Stimulated activated CD4-positive, alpha-beta T cell treated with anti-CD3 and anti-CD28 coated beads, TNF-alpha, amount 100 ng/mL, for 1 hour (primary cell): ENCODE data around the gene GABRE.

Source experiments
- DNase-seq, 3 donors: peaks; one replicate each; pipeline ENCODE4 v3.0.0-alpha.2; 2020; ENCODE audit warnings: low read depth in 3 of 3, low spot score in 1 of 3

Gene GABRE, protein sequence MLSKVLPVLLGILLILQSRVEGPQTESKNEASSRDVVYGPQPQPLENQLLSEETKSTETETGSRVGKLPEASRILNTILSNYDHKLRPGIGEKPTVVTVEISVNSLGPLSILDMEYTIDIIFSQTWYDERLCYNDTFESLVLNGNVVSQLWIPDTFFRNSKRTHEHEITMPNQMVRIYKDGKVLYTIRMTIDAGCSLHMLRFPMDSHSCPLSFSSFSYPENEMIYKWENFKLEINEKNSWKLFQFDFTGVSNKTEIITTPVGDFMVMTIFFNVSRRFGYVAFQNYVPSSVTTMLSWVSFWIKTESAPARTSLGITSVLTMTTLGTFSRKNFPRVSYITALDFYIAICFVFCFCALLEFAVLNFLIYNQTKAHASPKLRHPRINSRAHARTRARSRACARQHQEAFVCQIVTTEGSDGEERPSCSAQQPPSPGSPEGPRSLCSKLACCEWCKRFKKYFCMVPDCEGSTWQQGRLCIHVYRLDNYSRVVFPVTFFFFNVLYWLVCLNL

DNA sequence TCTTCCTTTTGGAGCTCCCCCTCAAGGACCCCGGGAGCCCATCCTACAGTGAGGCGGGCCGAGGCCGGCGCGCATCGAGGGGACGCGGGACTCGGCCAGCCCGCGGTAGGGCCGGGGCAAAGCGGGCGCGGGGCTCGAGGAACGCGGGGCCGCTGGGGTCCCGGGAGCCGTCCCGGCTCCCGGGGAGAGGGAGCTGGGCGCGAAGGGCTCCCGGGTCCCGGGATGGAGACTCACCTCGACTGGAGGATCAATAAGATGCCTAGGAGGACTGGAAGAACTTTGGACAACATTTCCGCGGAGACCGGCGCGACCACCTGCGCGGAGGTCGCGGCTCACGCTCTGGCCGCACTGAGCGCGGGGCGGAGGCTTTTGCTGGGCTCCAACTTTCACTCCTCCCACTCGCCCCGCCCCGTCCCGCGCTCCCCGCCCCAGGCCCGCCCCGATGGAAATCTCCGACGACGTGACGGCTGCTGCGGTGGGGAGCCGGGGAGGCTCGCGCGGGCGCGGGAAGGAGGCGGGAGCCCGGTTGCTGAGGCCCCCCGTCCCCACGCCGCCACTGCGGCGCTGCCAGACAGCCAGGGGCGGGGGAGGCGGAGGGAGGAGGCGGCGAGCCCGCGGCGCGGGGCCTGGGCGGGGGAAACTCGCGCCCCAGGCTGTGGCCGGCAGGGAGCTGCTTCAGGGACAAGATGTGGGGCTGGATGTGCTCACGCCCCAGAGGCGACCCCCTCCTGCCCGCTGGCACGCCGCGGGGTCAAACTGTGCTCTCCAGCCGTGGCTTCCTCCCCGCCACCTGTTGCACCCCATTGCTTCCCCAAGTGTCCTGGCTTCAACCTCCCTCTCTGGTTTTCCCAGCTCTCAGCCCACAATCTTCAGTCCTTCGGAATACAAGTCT is at the start of gene GABRE:
GABRE (minus strand) TSS at position 341 of the 892 bp plus-strand sequence; CDS start at position 290, 51 bp downstream.
- no peak for DNase-seq

DNA sequence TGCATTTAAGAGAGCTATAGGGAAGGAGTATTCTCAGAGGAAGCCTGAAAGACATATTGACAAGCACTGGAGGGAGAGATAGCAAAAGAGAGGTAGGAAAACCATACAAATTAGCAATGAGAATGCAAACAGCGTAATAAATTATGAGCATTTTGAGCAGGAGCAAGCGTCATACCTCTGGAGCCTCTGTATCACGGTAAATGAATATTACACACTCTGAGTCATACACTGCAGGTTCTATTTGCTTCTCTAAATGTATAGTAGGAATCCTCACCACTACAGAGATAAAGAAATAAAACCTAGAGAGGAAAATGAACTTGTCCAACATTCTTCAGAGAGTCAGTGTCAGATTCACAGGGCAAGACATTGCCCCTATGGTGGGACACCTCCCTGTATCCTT is 46.4 kb upstream of the GABRE start:
- no peak for DNase-seq

DNA sequence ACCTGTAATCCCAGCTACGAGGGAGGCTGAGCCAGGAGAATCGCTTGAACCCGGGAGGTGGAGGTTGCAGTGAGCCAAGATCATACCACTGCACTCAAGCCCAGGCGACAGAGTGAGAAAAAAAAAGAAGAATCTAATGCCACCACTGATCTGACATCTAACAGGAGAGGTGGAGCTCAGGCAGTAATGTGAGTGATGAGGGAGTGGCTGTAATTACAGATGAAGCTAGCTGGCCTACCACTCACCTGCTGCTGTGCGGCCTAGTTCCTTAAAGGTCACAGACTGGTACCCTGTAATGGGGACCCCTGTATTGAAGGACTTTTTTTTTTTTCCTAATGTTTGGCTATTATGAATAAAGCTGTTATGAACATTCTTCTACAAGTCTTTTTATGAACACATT is 25.3 kb upstream of the GABRE start:
- DNase-seq: no peak

DNA sequence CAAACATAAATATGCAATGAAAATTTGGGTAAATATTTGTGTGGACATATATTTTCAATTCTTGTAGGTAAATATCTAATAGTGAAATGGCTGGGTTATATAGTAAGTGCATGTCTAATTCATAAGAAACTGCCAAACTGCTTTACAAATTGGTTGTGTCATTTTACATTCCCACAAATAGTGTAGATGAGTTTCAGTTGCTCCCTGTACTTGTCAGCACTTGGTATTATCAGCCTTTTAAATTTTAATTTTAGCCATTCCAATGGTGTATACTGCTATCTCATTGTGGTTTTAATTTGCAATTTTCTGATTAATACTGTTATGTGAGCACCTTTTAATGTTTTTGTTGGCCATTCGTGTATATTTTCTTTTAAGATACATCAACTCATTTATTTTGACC is 23.1 kb upstream of the GABRE start:
- no peak for DNase-seq

DNA sequence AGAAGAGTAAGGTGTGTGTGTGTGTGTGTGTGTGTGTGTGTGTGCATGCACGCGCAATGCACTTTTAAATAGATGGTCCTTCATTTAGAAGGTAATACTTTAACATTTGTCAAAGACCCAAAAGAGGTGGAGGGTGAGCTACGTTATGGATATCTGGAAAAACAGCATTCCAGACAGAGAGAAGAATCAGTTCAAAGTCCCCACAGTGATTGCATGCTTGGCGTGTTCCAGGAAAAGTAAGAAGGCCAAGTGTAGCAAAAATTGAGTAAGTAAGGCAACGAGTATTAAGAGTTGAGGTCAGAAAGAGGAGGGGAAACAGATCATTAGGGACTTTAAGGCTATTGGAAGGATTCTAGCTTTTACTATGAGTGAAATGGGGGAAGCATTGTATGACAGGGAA is 21.9 kb upstream of the GABRE start:
- no peak for DNase-seq

DNA sequence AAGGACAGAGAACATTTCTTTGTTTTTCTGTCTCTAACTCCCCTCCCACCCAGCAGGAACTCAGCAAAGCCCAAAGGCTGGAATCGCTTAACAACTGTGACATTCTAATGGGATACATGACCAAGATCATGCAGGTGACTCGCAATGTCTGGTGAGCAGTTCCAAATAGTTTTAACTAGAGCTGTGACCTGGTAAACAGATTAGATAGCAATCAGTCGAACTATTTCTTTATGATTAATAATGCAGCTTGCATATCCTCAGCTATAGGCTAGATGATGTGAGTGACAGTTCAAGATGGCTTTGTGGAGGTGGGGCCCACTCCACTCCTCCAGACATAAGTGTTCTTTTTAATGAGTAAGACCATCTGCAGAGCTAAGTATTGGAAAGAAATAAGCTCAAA is 20.0 kb upstream of the GABRE start:
- DNase-seq: no peak

DNA sequence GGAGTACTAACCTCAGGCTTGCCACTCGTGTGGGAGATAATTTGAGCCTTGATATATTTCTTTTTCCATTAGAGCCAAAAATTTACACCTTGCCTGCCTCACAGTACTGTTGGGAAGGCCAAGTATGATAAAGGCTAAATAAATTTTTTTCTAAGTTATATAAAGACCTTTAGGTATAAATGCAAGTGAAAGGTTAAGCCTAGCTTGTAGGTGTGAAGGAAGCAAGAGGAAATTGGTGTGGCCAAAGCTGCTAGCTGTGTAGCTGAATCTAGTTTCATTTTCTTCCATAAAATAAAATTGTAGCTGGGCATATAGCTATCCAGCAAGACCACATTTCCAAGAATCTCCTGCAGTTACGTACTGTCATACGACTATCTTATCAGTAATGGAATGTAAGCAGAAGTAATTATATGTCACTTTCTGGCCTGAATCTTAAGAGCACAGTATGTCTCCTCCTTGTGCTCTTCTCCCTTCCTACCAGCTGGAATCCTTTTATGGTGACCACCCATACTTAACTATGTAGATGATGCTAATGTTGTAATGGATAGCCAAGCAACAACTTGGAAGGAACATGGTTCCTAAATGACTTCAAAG is 14.3 kb upstream of the GABRE start:
- no peak for DNase-seq

DNA sequence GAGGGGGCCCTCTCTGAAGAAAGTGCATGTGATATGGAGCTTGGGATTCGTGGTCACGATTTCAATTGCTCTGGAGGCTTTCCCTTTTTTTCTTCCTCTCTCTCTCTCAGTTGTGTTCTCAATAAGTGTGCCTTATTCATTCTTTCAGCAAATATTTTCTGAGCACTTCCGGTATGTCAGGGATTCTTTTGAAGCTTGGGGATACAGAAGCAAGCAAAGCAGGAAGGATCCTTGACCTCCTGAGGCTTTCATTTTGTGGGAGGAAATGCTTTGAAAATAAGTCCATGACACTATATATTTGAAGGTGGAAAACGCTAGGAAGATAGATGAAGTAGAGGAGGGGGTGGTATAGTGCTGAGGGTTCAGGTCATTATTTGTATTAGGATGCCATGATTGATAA is 12.6 kb upstream of the GABRE start:
- DNase-seq: no peak

DNA sequence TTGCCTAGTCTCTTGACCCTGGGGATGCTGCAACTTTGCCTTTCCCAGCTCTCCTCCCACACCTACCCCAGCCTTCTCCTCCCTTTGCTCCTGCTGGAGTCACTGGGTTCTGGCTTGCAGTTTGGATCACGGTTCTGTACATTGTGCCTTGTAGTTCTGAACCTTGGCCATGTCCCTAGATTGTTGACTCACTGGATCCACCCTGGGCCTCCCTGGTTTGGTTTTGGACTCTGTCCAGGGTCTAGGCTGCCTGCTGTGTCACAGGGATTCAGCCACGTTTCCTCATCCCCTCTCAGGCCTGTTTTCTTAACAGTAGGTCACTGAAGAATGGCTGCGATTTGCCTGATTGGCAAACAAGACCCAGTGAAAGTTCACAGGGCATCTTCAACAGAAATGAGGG is 11.5 kb upstream of the GABRE start:
- DNase-seq: no peak

DNA sequence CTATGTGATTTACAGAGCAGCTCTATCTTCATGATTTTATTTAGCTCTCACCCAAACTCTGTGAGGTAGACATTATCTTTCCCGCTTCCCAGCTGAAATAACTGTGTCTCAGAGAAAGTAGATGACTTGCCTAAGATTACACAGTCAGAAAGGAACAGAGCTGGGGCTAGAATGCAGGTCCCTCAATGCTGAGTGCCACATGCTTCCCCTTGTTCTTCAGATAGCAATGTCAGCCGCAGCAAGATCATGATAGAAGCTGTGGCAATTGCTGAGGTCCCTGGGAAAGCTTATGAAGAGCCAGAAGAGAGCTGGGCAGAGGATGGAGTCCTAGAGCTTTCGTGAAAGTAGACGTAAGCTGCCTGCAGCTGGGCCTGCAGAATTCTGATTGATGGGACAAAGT is 11.1 kb upstream of the GABRE start:
- DNase-seq: no peak

DNA sequence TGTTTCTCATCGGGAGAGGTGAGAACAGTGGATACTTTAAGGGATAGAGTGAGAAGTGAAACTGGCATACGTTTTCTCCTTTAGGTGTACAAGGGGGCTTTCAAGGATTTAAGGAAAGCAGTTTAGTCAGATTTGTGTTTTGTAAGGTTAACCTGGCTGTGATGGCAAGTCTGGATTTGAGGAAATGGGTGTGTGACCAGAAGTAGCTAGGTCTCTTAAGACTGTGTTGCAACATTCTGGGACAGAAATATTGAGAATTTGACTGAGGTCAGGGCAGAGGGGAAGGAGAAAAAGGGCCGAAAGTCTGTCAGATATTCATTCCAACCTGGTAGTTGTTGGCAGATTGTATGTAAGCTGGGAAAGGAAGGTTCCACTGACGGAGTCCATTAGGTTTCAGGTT is 10.4 kb upstream of the GABRE start:
- no peak for DNase-seq

DNA sequence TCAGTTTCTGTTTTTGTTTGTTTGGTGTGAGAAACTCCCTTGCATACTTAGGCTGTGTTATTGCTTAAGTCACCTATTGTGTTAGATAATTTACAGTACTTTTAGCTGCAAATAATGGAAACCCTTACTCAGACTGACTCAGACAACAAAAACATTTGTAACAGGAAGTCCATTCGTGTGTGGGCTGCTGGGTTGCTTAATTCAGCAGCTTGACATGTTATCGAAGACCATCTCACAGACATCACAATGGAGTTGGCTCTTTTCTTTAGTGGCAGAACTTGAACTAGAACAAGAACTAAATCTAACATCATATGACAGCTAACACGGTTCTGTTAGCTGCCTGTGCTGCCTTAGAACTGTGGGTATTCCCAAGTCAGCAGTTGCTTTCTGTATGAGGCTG is 9.9 kb upstream of the GABRE start:
- DNase-seq: no peak

DNA sequence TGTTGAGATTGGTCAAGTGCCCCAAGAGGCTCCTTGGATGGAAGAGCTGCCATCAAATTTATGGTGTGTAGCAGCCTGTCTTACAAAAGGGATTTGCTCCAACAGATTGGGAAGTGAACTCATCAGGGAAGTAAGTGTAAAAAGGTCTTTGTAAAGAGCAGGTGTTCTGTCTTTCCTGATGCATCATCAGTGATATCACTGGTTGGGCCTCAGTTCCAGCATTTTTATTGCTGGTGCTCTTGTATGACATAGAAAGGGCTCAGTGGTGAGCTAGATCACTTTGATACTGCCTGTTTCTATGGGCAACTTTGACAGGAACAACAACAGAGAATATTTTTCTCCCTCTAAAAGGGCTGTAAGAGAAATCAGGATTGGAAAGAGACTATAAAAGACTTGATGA is 8.7 kb upstream of the GABRE start:
- DNase-seq: no peak

DNA sequence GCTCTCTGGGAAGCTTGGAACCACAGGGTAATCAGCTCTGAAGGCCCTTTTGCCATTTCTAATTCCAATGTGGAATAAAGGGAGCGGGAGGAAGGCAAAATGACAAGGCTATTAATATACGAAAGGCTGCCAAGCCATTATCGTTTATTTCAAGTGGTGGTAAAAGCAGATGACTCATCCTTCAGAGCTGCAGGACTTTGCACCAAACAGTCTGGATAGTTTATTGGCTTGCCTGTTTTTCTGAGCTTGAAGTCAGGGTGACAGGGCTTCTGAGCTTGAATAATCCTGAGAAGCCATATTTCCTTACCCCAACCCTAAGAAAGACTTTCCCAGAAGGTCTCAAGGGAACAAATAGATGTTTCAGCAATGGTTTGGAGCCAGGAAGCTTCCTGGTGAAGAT is 7.7 kb upstream of the GABRE start:
- no peak for DNase-seq

DNA sequence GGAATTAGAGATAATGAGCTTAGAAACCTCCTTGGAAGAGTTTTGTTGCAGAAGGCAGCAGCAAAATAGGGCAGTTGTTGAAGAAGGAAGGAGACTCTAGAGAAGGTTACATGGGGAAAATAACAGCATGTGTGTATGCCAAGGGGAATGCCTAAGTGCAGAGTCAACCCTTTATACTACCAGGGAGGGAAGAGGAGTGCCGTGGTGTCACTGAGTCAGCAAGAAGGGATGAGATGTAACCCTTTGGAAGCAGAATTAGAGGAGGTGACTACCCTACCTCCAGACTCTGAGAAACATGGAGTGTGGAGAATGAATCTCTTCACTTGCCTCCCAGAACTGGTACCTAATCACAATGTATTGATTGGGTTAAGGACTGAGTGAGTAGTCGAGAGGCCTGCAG is 6.7 kb upstream of the GABRE start:
- no peak for DNase-seq

DNA sequence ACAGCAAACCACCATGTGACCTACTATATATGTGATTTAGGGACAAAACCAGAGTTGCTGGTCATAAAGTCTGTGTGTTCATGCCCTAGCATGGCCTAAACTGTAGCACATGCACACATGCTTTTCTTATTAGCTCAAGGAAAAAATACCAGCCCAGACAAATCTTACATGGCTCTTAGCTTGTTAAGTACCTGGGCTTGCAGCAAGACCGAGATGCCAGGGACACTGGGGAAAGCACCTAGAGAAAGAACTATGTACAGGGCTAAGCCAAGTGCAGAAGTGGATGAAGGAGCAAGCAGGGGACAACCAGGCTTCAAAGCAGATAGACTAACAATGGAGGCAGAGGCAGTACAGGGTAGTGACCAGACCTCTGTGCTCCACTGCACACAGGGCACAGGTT is 3.4 kb upstream of the GABRE start:
- no peak for DNase-seq

DNA sequence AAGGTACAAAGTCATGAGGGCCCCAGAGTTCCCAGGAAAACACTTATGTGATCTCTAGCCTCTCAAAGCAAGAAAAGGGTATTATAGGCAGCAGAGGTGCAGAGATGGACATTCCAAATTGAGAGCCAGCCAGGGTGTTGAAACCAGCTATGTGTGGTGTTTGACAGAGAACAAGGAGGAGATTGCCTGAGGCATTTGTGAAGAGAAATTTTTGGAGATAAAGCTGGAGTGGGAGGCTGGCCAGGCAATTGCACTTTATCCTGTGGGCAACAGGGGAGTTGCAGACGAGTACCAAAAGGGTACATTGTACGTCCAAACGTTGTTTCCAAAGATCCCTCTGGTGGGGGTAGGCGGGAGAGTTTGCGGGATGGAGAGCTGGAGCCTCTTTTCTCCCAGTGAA is 2.5 kb upstream of the GABRE start:
- no peak for DNase-seq

DNA sequence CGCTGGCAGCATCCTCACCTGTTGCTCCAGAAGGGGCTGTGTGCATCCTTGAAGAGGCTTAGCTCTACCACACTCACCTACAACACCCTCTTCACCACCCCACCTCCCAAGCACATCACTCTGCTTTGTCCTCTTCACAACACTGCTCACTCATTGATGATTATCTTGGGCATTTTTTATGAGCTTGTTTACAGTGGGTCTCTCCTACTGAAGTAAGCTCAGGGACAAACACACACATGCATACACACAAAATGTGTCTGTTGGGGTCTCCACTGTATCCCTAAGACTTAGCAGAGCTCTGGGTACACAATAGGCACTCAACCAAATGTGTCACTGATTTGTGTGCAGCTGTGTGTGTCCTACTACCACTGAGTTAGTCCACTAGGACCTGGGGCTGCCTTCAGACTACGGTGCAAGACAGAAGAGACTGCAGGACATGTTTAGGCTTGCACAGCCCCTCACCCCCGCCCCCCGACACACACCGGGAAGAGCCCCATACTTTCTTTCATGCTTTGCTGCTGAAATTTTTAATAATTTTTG is 1.3 kb upstream of the GABRE start:
- DNase-seq: no peak

DNA sequence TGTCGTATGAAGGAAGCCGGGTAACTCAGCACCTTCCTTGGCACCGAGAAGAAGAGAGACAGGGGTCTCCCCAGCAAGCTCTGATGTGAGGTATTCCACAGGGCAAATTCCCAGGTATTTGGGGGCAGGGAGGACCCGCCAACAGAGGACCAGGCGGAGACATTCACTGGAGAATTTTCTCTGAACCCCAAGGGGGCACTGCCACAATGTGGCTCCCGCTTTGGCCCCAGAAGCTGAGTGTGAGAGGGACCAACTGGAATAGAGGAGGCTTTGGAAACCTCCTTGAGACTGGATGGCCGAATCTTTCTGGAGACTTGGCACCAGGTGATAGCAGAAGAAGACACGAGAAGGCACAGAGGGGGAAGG is 735 bp upstream of the GABRE start:
- no peak for DNase-seq

DNA sequence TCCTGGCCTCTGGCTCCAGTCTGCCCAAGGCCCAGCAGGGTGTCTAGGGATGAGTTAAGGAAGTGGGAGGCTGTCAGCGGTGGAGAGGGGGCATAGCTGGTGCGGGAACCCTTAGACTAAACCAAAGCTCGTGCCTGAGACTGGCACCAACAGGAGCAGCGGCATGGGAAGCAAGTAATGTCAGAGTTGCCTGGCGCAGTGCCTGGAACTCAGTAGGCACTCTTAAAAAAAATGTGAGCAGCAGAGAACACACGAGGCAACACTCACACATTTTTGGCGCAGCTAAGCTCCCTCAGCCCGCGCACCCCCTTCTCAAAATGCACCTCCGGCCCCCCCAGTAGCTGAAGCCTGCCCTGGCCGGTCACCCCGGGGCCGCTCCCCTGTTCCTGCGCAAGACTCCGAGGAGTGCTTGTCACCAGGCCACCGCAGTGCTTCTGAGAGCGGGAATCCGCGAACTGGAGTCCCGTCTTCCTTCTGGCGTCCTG is 583 bp downstream of the GABRE start:
- DNase-seq: no peak

DNA sequence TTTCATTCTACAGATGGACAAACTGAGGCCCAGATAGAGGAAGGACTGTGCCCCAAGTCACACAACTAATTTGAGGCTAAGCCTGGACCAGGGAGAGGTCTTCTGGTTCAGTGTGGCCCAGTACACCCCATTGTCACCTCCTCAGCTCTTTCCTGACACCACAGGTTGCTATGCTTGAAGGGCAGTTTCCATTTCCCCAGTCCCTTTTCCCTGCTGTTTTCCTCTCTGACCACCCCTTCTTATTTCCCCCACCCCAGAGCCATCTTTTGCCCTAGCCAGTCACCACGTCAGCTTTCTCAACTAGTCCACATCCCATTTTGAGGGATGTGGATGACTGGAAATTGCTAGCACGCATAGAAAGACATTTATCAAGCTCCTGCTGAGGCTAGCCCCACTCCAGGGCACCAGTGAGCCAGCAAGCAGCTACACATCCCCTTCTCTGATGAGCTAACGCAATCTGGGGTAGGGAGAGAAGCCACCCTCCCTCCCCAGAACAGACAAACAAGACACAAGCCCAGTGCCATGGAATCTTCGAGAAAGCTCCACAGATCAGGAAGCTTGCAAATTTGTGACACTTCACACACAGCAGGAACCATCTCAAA is 1.3 kb downstream of the GABRE start:
- DNase-seq: no peak
